GM12878 (cell line): ENCODE results near the gene CCDC170.

ENCODE experiments used
- CREB1 ChIP-seq: IDR thresholded peaks from 2 replicates; pipeline ENCODE4 v1.6.1; 2012; ENCODE audit warnings: low read depth, mild to moderate bottlenecking, inconsistent platforms
- EP300 ChIP-seq, 2 experiments: fragments of 150-350 bp in 1 of 2; IDR thresholded peaks; 2 replicates each; pipeline ENCODE4 v1.6.1; 2011 to 2012; ENCODE audit warnings: low read depth in 2 of 2, low read length in 2 of 2, borderline replicate concordance in 1 of 2, improper control_type of control experiment in 1 of 2, inconsistent platforms in 1 of 2; ENCODE audit not compliant: control insufficient read depth in 1 of 2
- ETV6 ChIP-seq, 2 experiments: fragments of 450-650 bp in 1 of 2; IDR thresholded peaks in 1 of 2; conservative IDR thresholded peaks in 1 of 2; 2 replicates each; pipeline ENCODE4 v1.6.1; 2014; ENCODE audit warnings: antibody characterized with exemption in 1 of 2, borderline replicate concordance in 1 of 2, low read depth in 1 of 2, mild to moderate bottlenecking in 1 of 2, moderate library complexity in 1 of 2
- EZH2 ChIP-seq: IDR thresholded peaks from 2 replicates; pipeline ENCODE4 v1.6.1; 2012; ENCODE audit warnings: low read depth, mild to moderate bottlenecking, control low read depth, inconsistent platforms, low read length, borderline replicate concordance; ENCODE audit not compliant: control insufficient read depth
- GATAD2B ChIP-seq: fragments of 450-650 bp; conservative IDR thresholded peaks from 2 replicates; pipeline ENCODE4 v1.6.1; 2017; ENCODE audit warnings: low read depth, mild to moderate bottlenecking, moderate library complexity
- MTA3 ChIP-seq: IDR thresholded peaks from 2 replicates; pipeline ENCODE4 v1.6.1; 2012; ENCODE audit warnings: low read length, inconsistent platforms, borderline replicate concordance
- NFYB ChIP-seq: IDR thresholded peaks from 2 replicates; pipeline ENCODE4 v1.6.1; 2011; ENCODE audit warnings: low read depth, mild to moderate bottlenecking, low read length, improper control_type of control experiment, moderate library complexity; ENCODE audit not compliant: insufficient read depth
- NR2C1 ChIP-seq: fragments of 450-650 bp; IDR thresholded peaks from 2 replicates; pipeline ENCODE4 v1.6.1; 2017; ENCODE audit warnings: antibody characterized with exemption, mild to moderate bottlenecking, moderate library complexity
- SIX5 ChIP-seq: IDR thresholded peaks from 2 replicates; pipeline ENCODE4 v1.6.1; 2011; ENCODE audit warnings: mild to moderate bottlenecking, low read depth, low read length, moderate library complexity; ENCODE audit not compliant: severe bottlenecking
- TF ChIP-seq, protein P1 (sequence below), 3 experiments: IDR thresholded peaks in 2 of 3; conservative IDR thresholded peaks in 1 of 3; 2 replicates each; pipeline ENCODE4 v1.5.1; 2011; ENCODE audit warnings: low read depth in 3 of 3, low read length in 3 of 3, mild to moderate bottlenecking in 3 of 3, control low read depth in 2 of 3, moderate library complexity in 2 of 3, inconsistent platforms in 1 of 3, mixed read lengths in 1 of 3; ENCODE audit not compliant: control insufficient read depth in 2 of 3, insufficient read depth in 1 of 3; ENCODE audit errors: extremely low read depth in 1 of 3
- TF ChIP-seq, protein P2 (sequence below): IDR thresholded peaks from 2 replicates; pipeline ENCODE4 v1.6.1; 2012; ENCODE audit warnings: low read depth, low read length, improper control_type of control experiment
- TF ChIP-seq, protein P3 (sequence below): IDR thresholded peaks from 2 replicates; pipeline ENCODE4 v1.6.1; 2011; ENCODE audit warnings: low read depth, mild to moderate bottlenecking, low read length, moderate library complexity, borderline replicate concordance; ENCODE audit errors: extremely low read depth
- TF ChIP-seq, protein P4 (sequence below): fragments of 450-650 bp; formaldehyde crosslinking; IDR thresholded peaks from 2 replicates; pipeline ENCODE4 v1.4.0; 2022; ENCODE audit warnings: mild to moderate bottlenecking, moderate library complexity

DNA sequence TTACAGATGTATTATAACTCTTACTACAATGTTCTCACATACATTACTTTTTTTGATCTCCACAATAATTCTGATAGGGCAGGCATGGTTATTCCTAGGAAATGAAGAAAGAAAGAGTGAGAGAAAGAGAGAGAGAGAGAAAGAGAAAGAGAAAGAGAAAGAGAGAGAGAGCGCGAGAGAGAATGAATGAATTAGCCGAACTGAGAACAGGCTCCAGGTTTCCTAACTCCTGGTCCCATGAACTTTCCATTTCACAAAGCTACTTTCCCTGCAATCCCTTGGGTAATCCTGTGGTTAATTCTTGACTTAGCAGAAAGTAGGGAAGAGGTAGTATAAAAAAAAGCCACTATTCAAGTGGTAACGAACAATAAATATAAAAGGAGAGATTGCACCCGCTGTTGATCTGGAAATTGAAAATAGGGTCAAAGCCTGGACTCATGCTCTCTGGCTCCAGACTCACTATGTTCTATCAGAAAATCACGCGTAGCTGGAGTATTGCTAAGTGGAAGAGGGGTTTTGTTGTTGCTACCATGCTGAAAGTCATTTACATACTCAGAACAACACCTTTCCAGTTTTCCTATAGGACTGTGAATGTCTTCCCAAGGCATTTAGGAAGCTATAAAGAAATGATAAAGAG lies 131.2 kb downstream of the CCDC170 start:
- TF ChIP-seq, protein P1, sequence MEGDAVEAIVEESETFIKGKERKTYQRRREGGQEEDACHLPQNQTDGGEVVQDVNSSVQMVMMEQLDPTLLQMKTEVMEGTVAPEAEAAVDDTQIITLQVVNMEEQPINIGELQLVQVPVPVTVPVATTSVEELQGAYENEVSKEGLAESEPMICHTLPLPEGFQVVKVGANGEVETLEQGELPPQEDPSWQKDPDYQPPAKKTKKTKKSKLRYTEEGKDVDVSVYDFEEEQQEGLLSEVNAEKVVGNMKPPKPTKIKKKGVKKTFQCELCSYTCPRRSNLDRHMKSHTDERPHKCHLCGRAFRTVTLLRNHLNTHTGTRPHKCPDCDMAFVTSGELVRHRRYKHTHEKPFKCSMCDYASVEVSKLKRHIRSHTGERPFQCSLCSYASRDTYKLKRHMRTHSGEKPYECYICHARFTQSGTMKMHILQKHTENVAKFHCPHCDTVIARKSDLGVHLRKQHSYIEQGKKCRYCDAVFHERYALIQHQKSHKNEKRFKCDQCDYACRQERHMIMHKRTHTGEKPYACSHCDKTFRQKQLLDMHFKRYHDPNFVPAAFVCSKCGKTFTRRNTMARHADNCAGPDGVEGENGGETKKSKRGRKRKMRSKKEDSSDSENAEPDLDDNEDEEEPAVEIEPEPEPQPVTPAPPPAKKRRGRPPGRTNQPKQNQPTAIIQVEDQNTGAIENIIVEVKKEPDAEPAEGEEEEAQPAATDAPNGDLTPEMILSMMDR (IDR thresholded peaks at IDR 0.05 in 2 of 3, conservative IDR thresholded peaks at IDR 0.05 in 1 of 3; ENCODE audit: control insufficient read depth in 2 of 3, extremely low read depth in 1 of 3, insufficient read depth in 1 of 3, low read depth in 3 of 3, low read length in 3 of 3): no peak
- no peak for TF ChIP-seq ETV6 (conservative IDR thresholded peaks at IDR 0.05 in 1 of 2, IDR thresholded peaks at IDR 0.05 in 1 of 2; ENCODE audit: borderline replicate concordance in 1 of 2, low read depth in 1 of 2)
- TF ChIP-seq, protein P2, sequence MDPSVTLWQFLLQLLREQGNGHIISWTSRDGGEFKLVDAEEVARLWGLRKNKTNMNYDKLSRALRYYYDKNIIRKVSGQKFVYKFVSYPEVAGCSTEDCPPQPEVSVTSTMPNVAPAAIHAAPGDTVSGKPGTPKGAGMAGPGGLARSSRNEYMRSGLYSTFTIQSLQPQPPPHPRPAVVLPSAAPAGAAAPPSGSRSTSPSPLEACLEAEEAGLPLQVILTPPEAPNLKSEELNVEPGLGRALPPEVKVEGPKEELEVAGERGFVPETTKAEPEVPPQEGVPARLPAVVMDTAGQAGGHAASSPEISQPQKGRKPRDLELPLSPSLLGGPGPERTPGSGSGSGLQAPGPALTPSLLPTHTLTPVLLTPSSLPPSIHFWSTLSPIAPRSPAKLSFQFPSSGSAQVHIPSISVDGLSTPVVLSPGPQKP: no peak
- TF ChIP-seq MTA3: no peak
- TF ChIP-seq, protein P3, sequence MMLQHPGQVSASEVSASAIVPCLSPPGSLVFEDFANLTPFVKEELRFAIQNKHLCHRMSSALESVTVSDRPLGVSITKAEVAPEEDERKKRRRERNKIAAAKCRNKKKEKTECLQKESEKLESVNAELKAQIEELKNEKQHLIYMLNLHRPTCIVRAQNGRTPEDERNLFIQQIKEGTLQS: no peak
- TF ChIP-seq, protein P4, sequence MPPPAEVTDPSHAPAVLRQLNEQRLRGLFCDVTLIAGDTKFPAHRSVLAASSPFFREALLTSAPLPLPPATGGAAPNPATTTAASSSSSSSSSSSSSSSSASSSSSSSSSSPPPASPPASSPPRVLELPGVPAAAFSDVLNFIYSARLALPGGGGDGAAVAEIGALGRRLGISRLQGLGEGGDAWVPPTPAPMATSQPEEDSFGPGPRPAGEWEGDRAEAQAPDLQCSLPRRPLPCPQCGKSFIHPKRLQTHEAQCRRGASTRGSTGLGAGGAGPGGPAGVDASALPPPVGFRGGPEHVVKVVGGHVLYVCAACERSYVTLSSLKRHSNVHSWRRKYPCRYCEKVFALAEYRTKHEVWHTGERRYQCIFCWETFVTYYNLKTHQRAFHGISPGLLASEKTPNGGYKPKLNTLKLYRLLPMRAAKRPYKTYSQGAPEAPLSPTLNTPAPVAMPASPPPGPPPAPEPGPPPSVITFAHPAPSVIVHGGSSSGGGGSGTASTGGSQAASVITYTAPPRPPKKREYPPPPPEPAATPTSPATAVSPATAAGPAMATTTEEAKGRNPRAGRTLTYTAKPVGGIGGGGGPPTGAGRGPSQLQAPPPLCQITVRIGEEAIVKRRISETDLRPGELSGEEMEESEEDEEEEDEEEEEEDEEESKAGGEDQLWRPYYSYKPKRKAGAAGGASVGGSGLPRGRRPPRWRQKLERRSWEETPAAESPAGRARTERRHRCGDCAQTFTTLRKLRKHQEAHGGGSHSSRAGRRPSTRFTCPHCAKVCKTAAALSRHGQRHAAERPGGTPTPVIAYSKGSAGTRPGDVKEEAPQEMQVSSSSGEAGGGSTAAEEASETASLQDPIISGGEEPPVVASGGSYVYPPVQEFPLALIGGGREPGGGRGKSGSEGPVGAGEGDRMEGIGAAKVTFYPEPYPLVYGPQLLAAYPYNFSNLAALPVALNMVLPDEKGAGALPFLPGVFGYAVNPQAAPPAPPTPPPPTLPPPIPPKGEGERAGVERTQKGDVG (CRISPR knock-in tag): no peak
- TF ChIP-seq EZH2: no peak
- no peak for TF ChIP-seq EP300 (IDR thresholded peaks at IDR 0.05; ENCODE audit: borderline replicate concordance in 1 of 2, control insufficient read depth in 1 of 2, low read depth in 2 of 2, low read length in 2 of 2)
- TF ChIP-seq SIX5: no peak
- TF ChIP-seq NR2C1: no peak
- no peak for TF ChIP-seq GATAD2B
- no peak for TF ChIP-seq NFYB
- TF ChIP-seq CREB1: no peak
